ENCODE results near the gene DNAJB12.
"Not testable (repeated sequence)": the region's sequence is repeated elsewhere in the genome, so short reads cannot be mapped to it uniquely, and the experiment has no call there.

DNAJB12 gene

GRCh38 chr10:72353028-72353964 lies 1.4 kb downstream of the DNAJB12 start:
- DNase-seq (ENCODE audit: low read depth) = no peak

- DNase-seq (ENCODE audit: low read depth) = no peak
Observed at GRCh38 chr10:72351479-72351878, 3.2 kb downstream of the DNAJB12 start.

- DNase-seq (ENCODE audit: low read depth) = no peak
Observed at GRCh38 chr10:72349438-72349837, 5.3 kb downstream of the DNAJB12 start.

- no peak for DNase-seq (ENCODE audit: low read depth)
Observed at GRCh38 chr10:72348282-72348681, 6.4 kb downstream of the DNAJB12 start.

GRCh38 chr10:72346117-72346516 lies 8.6 kb downstream of the DNAJB12 start:
- DNase-seq (ENCODE audit: low read depth) = not testable (repeated sequence)

- DNase-seq (ENCODE audit: low read depth) = no peak
Observed at GRCh38 chr10:72344932-72345331, 9.8 kb downstream of the DNAJB12 start.

- no peak for DNase-seq (ENCODE audit: low read depth)
Observed at GRCh38 chr10:72342911-72343310, 11.8 kb downstream of the DNAJB12 start.

GRCh38 chr10:72340510-72341261 lies 14.0 kb downstream of the DNAJB12 start:
- DNase-seq (ENCODE audit: low read depth) = no peak

- no peak for DNase-seq (ENCODE audit: low read depth)
Observed at GRCh38 chr10:72338180-72338579, 16.5 kb downstream of the DNAJB12 start.

- DNase-seq (ENCODE audit: low read depth) = no peak
Observed at GRCh38 chr10:72337722-72338121, 17.0 kb downstream of the DNAJB12 start.

GRCh38 chr10:72337039-72337629 lies 17.6 kb downstream of the DNAJB12 start:
- DNase-seq (ENCODE audit: low read depth) = no peak

GRCh38 chr10:72336259-72337038 lies 18.3 kb downstream of the DNAJB12 start:
- DNase-seq (ENCODE audit: low read depth) = no peak

- no peak for DNase-seq (ENCODE audit: low read depth)
Observed at GRCh38 chr10:72335394-72336258, 19.1 kb downstream of the DNAJB12 start.

- no peak for DNase-seq (ENCODE audit: low read depth)
Observed at GRCh38 chr10:72334825-72335393, 19.8 kb downstream of the DNAJB12 start.

- no peak for DNase-seq (ENCODE audit: low read depth)
Observed at GRCh38 chr10:72334196-72334824, 20.4 kb downstream of the DNAJB12 start.

- DNase-seq (ENCODE audit: low read depth) = no peak
Observed at GRCh38 chr10:72333112-72334015, 21.4 kb downstream of the DNAJB12 start.

- no peak for DNase-seq (ENCODE audit: low read depth)
Observed at GRCh38 chr10:72332423-72333111, 22.2 kb downstream of the DNAJB12 start.

All from HS-5 (cell line).